GM10847 (cell line): ENCODE data around the gene SPI1.

Experiments
- POLR2A ChIP-seq: IDR thresholded peaks from 2 replicates; pipeline ENCODE4 v1.6.1; 2011; ENCODE audit not compliant: insufficient read length; ENCODE audit errors: extremely low read depth

Gene SPI1

GRCh38 chr11:47410370-47411264 is 32.3 kb upstream of the SPI1 start:
- TF ChIP-seq POLR2A: no peak

- no peak for TF ChIP-seq POLR2A
Measured at GRCh38 chr11:47409440-47410369, 31.4 kb upstream of the SPI1 start.

GRCh38 chr11:47408598-47409439 is 30.5 kb upstream of the SPI1 start:
- TF ChIP-seq POLR2A: no peak

- TF ChIP-seq POLR2A: no peak
Measured at GRCh38 chr11:47407746-47408590, 29.6 kb upstream of the SPI1 start, which contains the start of gene SLC39A13. SLC39A13 (plus strand) TSS chr11:47408590; CDS start chr11:47410095, 1,505 bp downstream.

GRCh38 chr11:47406896-47407745 is 28.8 kb upstream of the SPI1 start:
- no peak for TF ChIP-seq POLR2A

GRCh38 chr11:47403571-47403970 is 25.2 kb upstream of the SPI1 start:
- TF ChIP-seq POLR2A: no peak

- TF ChIP-seq POLR2A: no peak
Measured at GRCh38 chr11:47403135-47403534, 24.8 kb upstream of the SPI1 start.

GRCh38 chr11:47400768-47401279 is 22.5 kb upstream of the SPI1 start:
- peak; percentile 17 for TF ChIP-seq POLR2A

GRCh38 chr11:47399860-47400767 is 21.8 kb upstream of the SPI1 start:
- TF ChIP-seq POLR2A: peak; percentile 40

GRCh38 chr11:47398551-47398950 is 20.2 kb upstream of the SPI1 start:
- TF ChIP-seq POLR2A: no peak

GRCh38 chr11:47398011-47398410 is 19.7 kb upstream of the SPI1 start:
- no peak for TF ChIP-seq POLR2A

- no peak for TF ChIP-seq POLR2A
Measured at GRCh38 chr11:47396049-47396320, 17.6 kb upstream of the SPI1 start.
